22Rv1 (cell line): ENCODE measurements around the gene AMZ1.
A peak's percentile ranks its signal among the peaks of the same experiment; 100 is the strongest.
"Not testable (repeated sequence)": the region's sequence is repeated elsewhere in the genome, so short reads cannot be mapped to it uniquely, and the experiment has no call there.

ENCODE experiments used
- H3K27ac ChIP-seq: fragments of 450-650 bp; 2 replicates; pipeline ENCODE4 v1.5.1; 2017
- ZFX ChIP-seq: fragments of 450-650 bp; IDR thresholded peaks from 2 replicates; pipeline ENCODE4 v1.6.1; 2017; ENCODE audit warnings: antibody characterized with exemption, borderline replicate concordance
- TF ChIP-seq, protein P1 (sequence below): fragments of 450-650 bp; IDR thresholded peaks from 2 replicates; pipeline ENCODE4 v1.5.1; 2017; ENCODE audit warnings: mild to moderate bottlenecking

AMZ1 gene

DNA sequence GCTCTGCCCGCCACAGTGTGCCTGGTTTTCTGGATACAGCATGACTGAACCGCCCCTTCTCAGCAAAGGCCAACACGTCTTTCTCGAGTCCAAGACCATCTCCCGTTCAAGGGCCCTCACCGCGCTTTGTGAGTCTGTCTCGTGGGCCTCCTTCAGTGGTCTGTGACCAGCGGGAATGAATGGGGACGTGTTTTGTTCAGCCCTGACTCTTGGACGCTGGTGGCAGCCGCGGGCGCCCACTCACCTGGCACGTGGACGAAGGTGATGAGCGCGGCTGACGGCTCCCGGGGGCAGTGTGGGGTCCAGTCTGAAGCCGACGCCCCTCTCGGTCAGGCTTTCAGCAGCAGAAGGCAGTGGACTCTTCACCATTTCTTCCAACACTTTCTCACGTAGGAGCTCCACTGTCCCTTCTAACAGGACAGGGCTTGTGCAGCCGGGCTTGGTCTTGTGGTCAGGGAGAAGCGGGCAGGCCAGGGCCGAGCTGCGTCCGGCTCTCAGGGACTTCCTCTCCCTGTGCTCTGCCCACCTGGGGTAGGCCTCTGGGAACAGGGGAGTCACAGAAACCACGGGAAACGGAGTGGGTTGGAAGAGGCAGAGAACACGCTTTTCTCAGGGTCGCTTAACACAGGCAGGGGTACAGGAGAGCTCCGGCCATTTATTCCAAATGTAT, 30.4 kb downstream of the AMZ1 start:
- TF ChIP-seq ZFX: no peak
- TF ChIP-seq, protein P1, sequence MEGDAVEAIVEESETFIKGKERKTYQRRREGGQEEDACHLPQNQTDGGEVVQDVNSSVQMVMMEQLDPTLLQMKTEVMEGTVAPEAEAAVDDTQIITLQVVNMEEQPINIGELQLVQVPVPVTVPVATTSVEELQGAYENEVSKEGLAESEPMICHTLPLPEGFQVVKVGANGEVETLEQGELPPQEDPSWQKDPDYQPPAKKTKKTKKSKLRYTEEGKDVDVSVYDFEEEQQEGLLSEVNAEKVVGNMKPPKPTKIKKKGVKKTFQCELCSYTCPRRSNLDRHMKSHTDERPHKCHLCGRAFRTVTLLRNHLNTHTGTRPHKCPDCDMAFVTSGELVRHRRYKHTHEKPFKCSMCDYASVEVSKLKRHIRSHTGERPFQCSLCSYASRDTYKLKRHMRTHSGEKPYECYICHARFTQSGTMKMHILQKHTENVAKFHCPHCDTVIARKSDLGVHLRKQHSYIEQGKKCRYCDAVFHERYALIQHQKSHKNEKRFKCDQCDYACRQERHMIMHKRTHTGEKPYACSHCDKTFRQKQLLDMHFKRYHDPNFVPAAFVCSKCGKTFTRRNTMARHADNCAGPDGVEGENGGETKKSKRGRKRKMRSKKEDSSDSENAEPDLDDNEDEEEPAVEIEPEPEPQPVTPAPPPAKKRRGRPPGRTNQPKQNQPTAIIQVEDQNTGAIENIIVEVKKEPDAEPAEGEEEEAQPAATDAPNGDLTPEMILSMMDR: no peak
- H3K27ac ChIP-seq: no peak overlapping the region

DNA sequence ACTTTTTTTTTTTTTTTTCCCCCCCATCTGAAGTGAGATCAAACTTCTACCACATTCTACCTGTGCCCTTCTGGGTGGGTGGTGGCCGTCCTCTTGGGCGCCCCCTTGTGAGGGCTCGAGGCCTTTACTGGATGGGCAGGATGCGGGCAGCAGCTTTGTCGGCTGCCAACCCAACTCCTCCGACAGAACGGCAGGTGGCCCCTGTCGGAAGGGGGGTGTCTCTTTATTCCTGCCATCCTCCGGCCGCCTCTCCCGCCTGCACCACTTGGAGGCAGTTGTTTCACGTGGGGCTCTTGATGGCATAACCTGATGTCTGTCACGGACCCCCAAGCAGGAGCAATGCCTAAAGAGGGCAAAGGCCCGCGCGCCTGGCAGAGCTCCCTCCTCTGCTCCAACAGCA, 31.0 kb downstream of the AMZ1 start:
- no peak overlapping the region for H3K27ac ChIP-seq
- no peak for TF ChIP-seq ZFX
- TF ChIP-seq, protein P1: peak; percentile 98

DNA sequence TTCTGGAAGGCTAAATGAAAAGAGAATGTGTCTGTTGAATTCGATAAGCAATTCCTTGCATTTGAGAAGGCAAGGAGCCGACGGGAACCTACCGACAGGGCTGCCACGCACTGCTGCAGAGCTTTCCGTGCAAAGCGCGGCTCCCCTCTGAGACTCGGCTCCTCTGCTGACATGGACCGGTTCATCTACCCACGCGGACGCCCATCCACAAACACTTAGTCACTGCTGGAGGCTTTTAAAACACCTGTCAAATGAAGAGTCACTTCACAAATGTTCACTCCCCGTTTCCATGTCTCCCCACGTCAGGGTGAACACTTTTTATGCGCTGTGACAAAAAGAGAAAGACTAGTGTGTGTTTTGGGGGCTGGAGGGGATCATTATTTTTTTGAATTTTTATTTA, 32.0 kb downstream of the AMZ1 start:
- no peak for TF ChIP-seq ZFX
- TF ChIP-seq, protein P1: no peak
- no peak overlapping the region for H3K27ac ChIP-seq

DNA sequence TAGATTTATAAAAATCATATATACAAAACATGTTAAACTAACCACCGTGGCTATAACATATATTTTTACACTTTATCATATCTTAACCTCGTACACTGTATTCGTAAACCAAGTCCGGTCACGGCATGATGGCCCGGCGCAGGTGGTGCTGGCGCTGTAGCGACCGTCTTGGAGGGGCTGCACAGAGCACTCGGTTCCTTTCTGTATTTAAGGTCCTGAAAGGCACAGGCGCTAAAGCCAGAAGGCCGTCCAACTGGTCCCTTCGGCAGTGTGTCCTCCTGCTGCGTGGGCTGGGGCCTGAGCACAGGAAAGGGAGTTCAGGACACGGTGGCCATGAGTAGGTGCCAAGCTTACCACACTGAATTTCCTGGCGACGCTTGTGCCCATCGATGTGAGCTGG, 33.8 kb downstream of the AMZ1 start:
- TF ChIP-seq, protein P1: no peak
- TF ChIP-seq ZFX: no peak
- no peak overlapping the region for H3K27ac ChIP-seq

DNA sequence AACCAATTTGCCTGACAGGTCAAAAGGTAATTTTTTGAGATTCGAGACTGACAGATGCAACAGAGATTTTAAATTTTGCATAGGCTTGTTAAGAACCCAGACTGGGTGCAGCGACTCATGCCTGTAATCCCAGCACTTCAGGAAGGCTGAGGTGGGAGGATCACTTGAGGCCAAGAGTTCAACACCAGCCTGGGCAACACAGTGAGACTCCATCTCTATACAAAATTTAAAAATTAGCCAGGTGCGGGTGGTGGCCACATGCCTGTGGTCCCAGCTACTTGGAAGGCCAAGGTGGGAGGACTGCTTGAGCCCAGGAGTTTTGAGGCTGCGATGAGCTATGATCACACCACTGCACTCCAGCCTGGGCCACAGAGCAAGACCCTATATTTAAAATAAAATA, 34.6 kb downstream of the AMZ1 start:
- TF ChIP-seq, protein P1: no peak
- no peak for TF ChIP-seq ZFX
- no peak overlapping the region for H3K27ac ChIP-seq

DNA sequence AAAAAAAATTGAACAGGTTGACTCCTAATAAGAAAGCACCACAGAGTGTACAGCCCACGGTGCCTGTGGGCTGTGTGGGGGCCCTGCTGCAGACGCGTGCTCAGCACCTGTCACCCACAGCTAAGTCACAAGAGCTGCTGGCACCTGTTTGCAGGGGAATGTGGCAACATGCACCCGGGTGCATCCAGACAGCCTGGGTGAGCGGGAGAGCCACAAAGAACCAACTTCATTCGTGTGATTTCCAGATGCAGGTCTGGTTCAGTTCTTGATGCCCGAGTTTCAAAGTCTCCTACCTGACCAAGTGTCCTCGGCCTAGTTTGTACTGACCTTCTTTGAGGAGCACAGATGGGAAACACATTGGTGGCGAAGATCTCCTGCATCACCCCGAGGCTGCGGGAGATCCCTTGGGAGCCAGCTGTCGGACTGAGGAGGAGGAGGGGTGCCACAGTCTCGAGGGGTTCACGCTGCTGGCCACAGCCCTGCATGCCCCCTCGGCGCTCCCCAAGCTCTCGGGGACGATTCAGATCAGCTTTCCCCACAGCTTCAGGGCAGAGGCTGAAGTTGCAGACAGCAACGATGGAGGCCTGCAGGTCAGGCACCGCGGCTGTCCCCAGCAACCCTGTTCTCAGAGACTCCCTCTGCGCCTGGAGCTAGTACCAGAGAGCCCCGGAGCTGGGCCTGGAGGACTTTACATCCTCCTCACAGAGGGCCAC, 35.3 kb downstream of the AMZ1 start:
- TF ChIP-seq, protein P1: no peak
- no peak for TF ChIP-seq ZFX
- no peak overlapping the region for H3K27ac ChIP-seq

DNA sequence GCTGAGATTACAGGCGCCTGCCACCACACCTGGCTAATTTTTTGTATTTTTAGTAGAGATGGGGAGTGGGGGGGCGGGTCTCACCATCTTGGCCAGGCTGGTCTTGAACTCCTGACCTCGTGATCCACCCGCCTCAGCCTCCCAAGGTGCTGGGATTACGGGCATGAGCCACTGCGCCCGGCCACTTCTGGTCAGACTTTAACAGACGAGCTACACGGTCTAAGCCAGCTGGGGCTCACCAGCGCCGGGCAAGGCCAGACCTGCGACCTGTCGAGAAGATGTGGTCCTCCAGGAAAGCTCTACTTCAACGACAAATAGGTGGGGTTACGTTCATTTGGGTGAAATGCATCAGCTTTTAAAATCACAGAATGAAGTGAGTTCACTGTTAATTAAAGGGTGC, 36.0 kb downstream of the AMZ1 start:
- H3K27ac ChIP-seq: not testable (repeated sequence)
